ENCODE results near the gene SLC35F5. TPM values are rescaled to one million over a fixed set of nuclear protein-coding genes. Genes with fewer than 3 reads are reported as not detected.

The SLC35F5 gene
- total and polyA plus RNA-seq, 2 of the 13 experiments (the other 11 are each of a cell fraction or from before 2014, with no cell fraction given) = 139 to 174 TPM

- peak; percentile 10; the same call in 1 of the 2 replicates for TF ChIP-seq ZNF773 (CRISPR knock-in tag; IDR thresholded peaks at IDR 0.05; ENCODE audit: borderline replicate concordance)
- no peak for TF ChIP-seq GTF2F1 (IDR thresholded peaks at IDR 0.05; ENCODE audit: low read length)
- TF ChIP-seq ZNF782 (CRISPR knock-in tag; IDR thresholded peaks at IDR 0.05; ENCODE audit: borderline replicate concordance) = peak; percentile 98; the same call in 1 of the 2 replicates
- peak; percentile 82 for TF ChIP-seq ZNF616 (CRISPR knock-in tag; IDR thresholded peaks at IDR 0.05; ENCODE audit: low read depth)
- TF ChIP-seq CSRNP1 (CRISPR knock-in tag; IDR thresholded peaks at IDR 0.05) = 0 out of 2 replicates have a peak, but pooled peaks have one; percentile 65
- TF ChIP-seq KMT2A (CRISPR knock-in tag; IDR thresholded peaks at IDR 0.05) = peak; percentile 99
- TF ChIP-seq MLLT10 (CRISPR knock-in tag; IDR thresholded peaks at IDR 0.05) = no peak
- peak; percentile 53; the same call in 1 of the 2 replicates for TF ChIP-seq MAF1 (CRISPR knock-in tag; IDR thresholded peaks at IDR 0.05; ENCODE audit: borderline replicate concordance)
- peak; percentile 70 for TF ChIP-seq SRSF1 (optimal IDR thresholded peaks at IDR 0.05; ENCODE audit: low read depth, low read length)
- TF ChIP-seq ELK4 (CRISPR knock-in tag; IDR thresholded peaks at IDR 0.05; ENCODE audit: borderline replicate concordance) = peak; percentile 97; the same call in 1 of the 2 replicates
- peak; percentile 88 for TF ChIP-seq YEATS2 (CRISPR knock-in tag; IDR thresholded peaks at IDR 0.05; ENCODE audit: borderline replicate concordance)
- TF ChIP-seq ZNF430 (CRISPR knock-in tag; IDR thresholded peaks at IDR 0.05) = peak; percentile 92
- no peak; the same call in 1 of the 2 replicates for TF ChIP-seq SMAD3 (CRISPR knock-in tag; IDR thresholded peaks at IDR 0.05)
- no peak for TF ChIP-seq MIER2 (CRISPR knock-in tag; IDR thresholded peaks at IDR 0.05)
- no peak for TF ChIP-seq NFIB (CRISPR knock-in tag; IDR thresholded peaks at IDR 0.05; ENCODE audit: borderline replicate concordance)
- no peak for TF ChIP-seq HMGA1 (CRISPR knock-in tag; conservative IDR thresholded peaks at IDR 0.05)
- TF ChIP-seq ZHX1 (CRISPR knock-in tag; IDR thresholded peaks at IDR 0.05; ENCODE audit: low read depth) = peak; percentile 87; the same call in 1 of the 2 replicates
- no peak for TF ChIP-seq TBX3 (IDR thresholded peaks at IDR 0.05; ENCODE audit: borderline replicate concordance)
- TF ChIP-seq ZNF275 (CRISPR knock-in tag; IDR thresholded peaks at IDR 0.05; ENCODE audit: borderline replicate concordance) = peak; percentile 96
- peak; percentile 52 for TF ChIP-seq SNAI1 (CRISPR knock-in tag; IDR thresholded peaks at IDR 0.05; ENCODE audit: borderline replicate concordance)
- TF ChIP-seq MLX (CRISPR knock-in tag; IDR thresholded peaks at IDR 0.05) = no peak; the same call in 1 of the 2 replicates
These were observed at the start of gene SLC35F5 (continued) for GRCh38 chr2:113756355-113757137.
